ENCODE measurements around the gene MAPK6. TPM values are rescaled to one million over a fixed set of nuclear protein-coding genes. Genes with fewer than 3 reads are reported as not detected.
A peak's percentile ranks its signal among the peaks of the same experiment; 100 is the strongest.

The MAPK6 gene
- total RNA-seq, 1 donor from 2014 or later = 48.3 TPM

- peak; percentile 44 for DNase-seq
Measured at GRCh38 chr15:52103217-52104207, 84.5 kb downstream of the MAPK6 start.

- DNase-seq = no peak
Measured at GRCh38 chr15:52104532-52105004, 85.5 kb downstream of the MAPK6 start.

- DNase-seq = no peak
Measured at GRCh38 chr15:52105846-52106245, 86.8 kb downstream of the MAPK6 start.

GRCh38 chr15:52106641-52107040, 87.6 kb downstream of the MAPK6 start:
- DNase-seq = no peak

- no peak for DNase-seq
Measured at GRCh38 chr15:52107238-52107637, 88.2 kb downstream of the MAPK6 start.

- no peak for DNase-seq
Measured at GRCh38 chr15:52109559-52110451, 90.8 kb downstream of the MAPK6 start.

GRCh38 chr15:52111517-52112202, 92.6 kb downstream of the MAPK6 start:
- no peak for DNase-seq

GRCh38 chr15:52112203-52112750, 93.3 kb downstream of the MAPK6 start:
- DNase-seq = peak; percentile 28

GRCh38 chr15:52113235-52113634, 94.2 kb downstream of the MAPK6 start:
- DNase-seq = peak; percentile 41

GRCh38 chr15:52113708-52114107, 94.7 kb downstream of the MAPK6 start:
- no peak for DNase-seq

GRCh38 chr15:52114261-52115055, 95.4 kb downstream of the MAPK6 start:
- peak; percentile 83 for DNase-seq

GRCh38 chr15:52115598-52116427, 96.8 kb downstream of the MAPK6 start:
- DNase-seq = no peak

Other genes starting within 250 kb of the MAPK6 start
- 24.5 TPM for gene TMOD3, start 189.6 kb upstream of the MAPK6 start, total RNA-seq
- 34.3 TPM for gene LEO1, start 47.4 kb upstream of the MAPK6 start, total RNA-seq
- not detected for gene BCL2L10, start 93.6 kb downstream of the MAPK6 start, total RNA-seq
- 13.8 TPM for gene GNB5, start 172.2 kb downstream of the MAPK6 start, total RNA-seq